ENCODE results near the gene ALK. TPM values are rescaled to one million over a fixed set of nuclear protein-coding genes. Genes with fewer than 3 reads are reported as not detected.

The ALK gene
- polyA plus RNA-seq, 2 of the 4 experiments (the other 2 are of a cell fraction), result not detected

DNA sequence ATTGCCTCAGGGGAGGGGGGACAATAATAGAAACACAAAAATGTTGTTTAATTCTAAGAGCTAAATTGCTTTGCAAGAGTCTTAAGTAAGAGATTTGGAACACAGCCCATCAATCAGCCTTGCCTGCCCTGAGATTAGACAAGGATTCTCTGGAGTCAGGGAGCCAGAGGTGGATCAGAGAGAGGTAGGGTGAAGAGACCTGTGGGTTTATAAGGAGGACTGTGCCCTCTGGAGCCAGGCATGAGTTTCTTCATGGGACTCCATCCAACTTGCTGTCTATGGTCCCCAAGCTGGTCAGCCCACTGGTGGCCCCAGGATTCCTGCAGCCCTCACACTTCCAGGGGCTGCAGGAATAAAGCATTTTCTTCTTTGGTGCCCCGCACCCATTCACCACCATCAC lies 139.3 kb downstream of the ALK start:
- no peak for FAIRE-seq
- ChIA-PET POLR2A (no interaction called here), CTCF (interaction anchor here (0.6 to 3.0 kb wide), 2 partner anchors 19 to 92 kb away, joined by 3 to 9 read pairs; no protein-coding TSS in a partner anchor)
- TF ChIP-seq JUN (IDR thresholded peaks at IDR 0.05) (no peak), NR3C1 (IDR thresholded peaks at IDR 0.05) (no peak), ESRRA (IDR thresholded peaks at IDR 0.05; ENCODE audit: borderline replicate concordance, low read length) (no peak), FOSB (CRISPR knock-in tag; IDR thresholded peaks at IDR 0.05) (no peak), EP300 (IDR thresholded peaks at IDR 0.05) (no peak), ZSCAN20 (CRISPR knock-in tag; IDR thresholded peaks at IDR 0.05) (no peak), SREBF2 (IDR thresholded peaks at IDR 0.05) (no peak), HOXB13 (CRISPR knock-in tag; IDR thresholded peaks at IDR 0.05; ENCODE audit: low read depth) (no peak), MAFK (IDR thresholded peaks at IDR 0.05; ENCODE audit: partially characterized antibody) (no peak), HOXA7 (CRISPR knock-in tag; IDR thresholded peaks at IDR 0.05) (no peak), CEBPB (IDR thresholded peaks at IDR 0.05) (no peak), ZFP36 (IDR thresholded peaks at IDR 0.05; ENCODE audit: borderline replicate concordance, partially characterized antibody) (no peak), EHF (CRISPR knock-in tag; IDR thresholded peaks at IDR 0.05) (no peak)
- TF ChIP-seq, protein P1, sequence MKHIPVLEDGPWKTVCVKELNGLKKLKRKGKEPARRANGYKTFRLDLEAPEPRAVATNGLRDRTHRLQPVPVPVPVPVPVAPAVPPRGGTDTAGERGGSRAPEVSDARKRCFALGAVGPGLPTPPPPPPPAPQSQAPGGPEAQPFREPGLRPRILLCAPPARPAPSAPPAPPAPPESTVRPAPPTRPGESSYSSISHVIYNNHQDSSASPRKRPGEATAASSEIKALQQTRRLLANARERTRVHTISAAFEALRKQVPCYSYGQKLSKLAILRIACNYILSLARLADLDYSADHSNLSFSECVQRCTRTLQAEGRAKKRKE (CRISPR knock-in tag; IDR thresholded peaks at IDR 0.05; ENCODE audit: low read depth), result no peak
- TF ChIP-seq, protein P2, sequence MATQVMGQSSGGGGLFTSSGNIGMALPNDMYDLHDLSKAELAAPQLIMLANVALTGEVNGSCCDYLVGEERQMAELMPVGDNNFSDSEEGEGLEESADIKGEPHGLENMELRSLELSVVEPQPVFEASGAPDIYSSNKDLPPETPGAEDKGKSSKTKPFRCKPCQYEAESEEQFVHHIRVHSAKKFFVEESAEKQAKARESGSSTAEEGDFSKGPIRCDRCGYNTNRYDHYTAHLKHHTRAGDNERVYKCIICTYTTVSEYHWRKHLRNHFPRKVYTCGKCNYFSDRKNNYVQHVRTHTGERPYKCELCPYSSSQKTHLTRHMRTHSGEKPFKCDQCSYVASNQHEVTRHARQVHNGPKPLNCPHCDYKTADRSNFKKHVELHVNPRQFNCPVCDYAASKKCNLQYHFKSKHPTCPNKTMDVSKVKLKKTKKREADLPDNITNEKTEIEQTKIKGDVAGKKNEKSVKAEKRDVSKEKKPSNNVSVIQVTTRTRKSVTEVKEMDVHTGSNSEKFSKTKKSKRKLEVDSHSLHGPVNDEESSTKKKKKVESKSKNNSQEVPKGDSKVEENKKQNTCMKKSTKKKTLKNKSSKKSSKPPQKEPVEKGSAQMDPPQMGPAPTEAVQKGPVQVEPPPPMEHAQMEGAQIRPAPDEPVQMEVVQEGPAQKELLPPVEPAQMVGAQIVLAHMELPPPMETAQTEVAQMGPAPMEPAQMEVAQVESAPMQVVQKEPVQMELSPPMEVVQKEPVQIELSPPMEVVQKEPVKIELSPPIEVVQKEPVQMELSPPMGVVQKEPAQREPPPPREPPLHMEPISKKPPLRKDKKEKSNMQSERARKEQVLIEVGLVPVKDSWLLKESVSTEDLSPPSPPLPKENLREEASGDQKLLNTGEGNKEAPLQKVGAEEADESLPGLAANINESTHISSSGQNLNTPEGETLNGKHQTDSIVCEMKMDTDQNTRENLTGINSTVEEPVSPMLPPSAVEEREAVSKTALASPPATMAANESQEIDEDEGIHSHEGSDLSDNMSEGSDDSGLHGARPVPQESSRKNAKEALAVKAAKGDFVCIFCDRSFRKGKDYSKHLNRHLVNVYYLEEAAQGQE (IDR thresholded peaks at IDR 0.05), result no peak
- no peak for ATAC-seq
- Histone ChIP-seq H3K9me3 (no peaks in the 10 kb centered on the region), H3K4me1 (peaks cover 3% of the 10 kb centered on the region; the same call in 1 of the 3 replicates), H3K4me3 (no peak overlapping the region), H3K4me2 (no peak overlapping the region), H3K27ac (no peak overlapping the region)
- DNase-seq (ENCODE audit: low read depth in 1 of 2, low spot score in 1 of 2), result no peak
- 38% methylated on average over 1 of the region's 1 CpG for WGBS (ENCODE audit: missing lambda C conversion rate)

DNA sequence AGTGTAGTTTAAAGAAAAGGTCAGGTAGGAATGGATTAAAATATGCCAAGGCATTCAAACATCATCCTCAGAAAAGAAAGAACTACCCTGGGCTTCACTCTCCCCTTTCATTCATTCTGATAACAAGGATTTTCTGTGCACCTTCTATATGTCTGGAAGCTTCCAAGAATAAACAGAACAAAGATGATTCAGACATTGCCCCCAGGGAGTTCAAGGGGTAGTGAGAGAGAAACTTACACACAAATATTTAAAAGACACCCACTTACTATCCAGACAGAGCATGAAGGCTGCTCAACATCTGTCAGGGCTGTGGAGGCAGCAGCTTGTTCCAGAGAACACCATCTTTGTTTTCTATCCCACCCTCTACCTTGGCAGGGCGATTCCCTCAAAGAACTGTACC lies 140.5 kb downstream of the ALK start:
- Histone ChIP-seq H3K9me3 (no peaks in the 10 kb centered on the region), H3K4me3 (no peak overlapping the region), H3K4me2 (no peak overlapping the region), H3K4me1 (no peaks in the 10 kb centered on the region), H3K27ac (no peak overlapping the region)
- TF ChIP-seq MAFK (IDR thresholded peaks at IDR 0.05; ENCODE audit: partially characterized antibody) (no peak), EHMT2 (IDR thresholded peaks at IDR 0.05; ENCODE audit: low read depth) (no peak), ZNF302 (CRISPR knock-in tag; IDR thresholded peaks at IDR 0.05) (no peak), NPAS2 (CRISPR knock-in tag; IDR thresholded peaks at IDR 0.05; ENCODE audit: borderline replicate concordance) (no peak), KDM5A (IDR thresholded peaks at IDR 0.05) (no peak), FOXS1 (CRISPR knock-in tag; IDR thresholded peaks at IDR 0.05) (no peak)
- TF ChIP-seq, protein P3, sequence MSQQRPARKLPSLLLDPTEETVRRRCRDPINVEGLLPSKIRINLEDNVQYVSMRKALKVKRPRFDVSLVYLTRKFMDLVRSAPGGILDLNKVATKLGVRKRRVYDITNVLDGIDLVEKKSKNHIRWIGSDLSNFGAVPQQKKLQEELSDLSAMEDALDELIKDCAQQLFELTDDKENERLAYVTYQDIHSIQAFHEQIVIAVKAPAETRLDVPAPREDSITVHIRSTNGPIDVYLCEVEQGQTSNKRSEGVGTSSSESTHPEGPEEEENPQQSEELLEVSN (IDR thresholded peaks at IDR 0.05; ENCODE audit: borderline replicate concordance, low read depth), result no peak
- TF ChIP-seq, protein P1 (CRISPR knock-in tag; IDR thresholded peaks at IDR 0.05; ENCODE audit: low read depth), result no peak
- TF ChIP-seq, protein P4, sequence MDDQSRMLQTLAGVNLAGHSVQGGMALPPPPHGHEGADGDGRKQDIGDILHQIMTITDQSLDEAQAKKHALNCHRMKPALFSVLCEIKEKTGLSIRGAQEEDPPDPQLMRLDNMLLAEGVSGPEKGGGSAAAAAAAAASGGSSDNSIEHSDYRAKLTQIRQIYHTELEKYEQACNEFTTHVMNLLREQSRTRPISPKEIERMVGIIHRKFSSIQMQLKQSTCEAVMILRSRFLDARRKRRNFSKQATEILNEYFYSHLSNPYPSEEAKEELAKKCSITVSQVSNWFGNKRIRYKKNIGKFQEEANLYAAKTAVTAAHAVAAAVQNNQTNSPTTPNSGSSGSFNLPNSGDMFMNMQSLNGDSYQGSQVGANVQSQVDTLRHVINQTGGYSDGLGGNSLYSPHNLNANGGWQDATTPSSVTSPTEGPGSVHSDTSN (IDR thresholded peaks at IDR 0.05), result no peak
- ATAC-seq (no peak), FAIRE-seq (no peak), DNase-seq (ENCODE audit: low read depth in 1 of 2, low spot score in 1 of 2) (no peak)
- 4% methylated on average over 1 of the region's 1 CpG for WGBS (ENCODE audit: missing lambda C conversion rate)
- ChIA-PET CTCF (interaction anchor here (1.1 to 1.6 kb wide), 2 partner anchors 11 to 165 kb away, joined by 3 to 4 read pairs; no protein-coding TSS in a partner anchor), POLR2A (no interaction called here)

All from A549 (cell line).